Common myeloid progenitor, CD34-positive (primary cell): ENCODE results near the gene INTS13.
"Not testable (repeated sequence)": the region's sequence is repeated elsewhere in the genome, so short reads cannot be mapped to it uniquely, and the experiment has no call there.

Source experiments
- CTCF ChIA-PET: fragments of 350-600 bp; sonication (Branson Sonifier 250); formaldehyde crosslinking; loops from one replicate; lab custom pipeline; 2021; ENCODE audit warnings: antibody characterized with exemption; lab: Charles Lee
- POLR2A ChIA-PET: fragments of 350-600 bp; sonication (Branson Sonifier 250); formaldehyde crosslinking; loops from one replicate; lab custom pipeline; 2021; ENCODE audit warnings: antibody characterized with exemption; lab: Charles Lee
- DNase-seq, 3 donors: peaks; one replicate each; pipeline versions ENCODE4 v3.0.0 to v3.0.0-alpha.2; 2013
- H3K27ac ChIP-seq, 2 experiments: 1 replicate in 1 of 2; 2 replicates in 1 of 2; pipeline ENCODE4 v1.7.0; 2013; ENCODE audit warnings: inconsistent platforms in 2 of 2, low read length in 2 of 2, mild to moderate bottlenecking in 2 of 2, low read depth in 1 of 2, moderate library complexity in 1 of 2; ENCODE audit not compliant: severe bottlenecking in 2 of 2, insufficient read depth in 1 of 2, poor library complexity in 1 of 2
- H3K27me3 ChIP-seq, 5 experiments: replicated peaks in 2 of 5; 1 replicate in 3 of 5; 2 replicates in 2 of 5; pipeline versions ENCODE4 v1.6.1 to v1.7.0; 2013; ENCODE audit warnings: low read length in 4 of 5, mild to moderate bottlenecking in 2 of 5, moderate library complexity in 2 of 5, inconsistent platforms in 1 of 5; ENCODE audit not compliant: insufficient read depth in 5 of 5, control insufficient read depth in 4 of 5
- H3K36me3 ChIP-seq, 4 experiments: 1 replicate in 2 of 4; 2 replicates in 2 of 4; pipeline versions ENCODE4 v1.6.1 to v1.7.0; 2013; ENCODE audit warnings: low read length in 3 of 4, control low read depth in 1 of 4, mild to moderate bottlenecking in 1 of 4; ENCODE audit not compliant: control insufficient read depth in 4 of 4, insufficient read depth in 4 of 4
- H3K4me1 ChIP-seq, 4 experiments: 1 replicate in 3 of 4; 2 replicates in 1 of 4; pipeline versions ENCODE4 v1.6.1 to v1.7.1; 2013; ENCODE audit warnings: low read length in 3 of 4, mild to moderate bottlenecking in 3 of 4, control low read depth in 1 of 4, inconsistent platforms in 1 of 4, moderate library complexity in 1 of 4; ENCODE audit not compliant: control insufficient read depth in 4 of 4, insufficient read depth in 4 of 4; ENCODE audit errors: control extremely low read depth in 1 of 4
- H3K4me3 ChIP-seq, 7 experiments: 1 replicate in 4 of 7; 2 replicates in 3 of 7; pipeline versions ENCODE4 v1.5.1 to v1.7.0; 2013; ENCODE audit warnings: mild to moderate bottlenecking in 7 of 7, low read length in 6 of 7, moderate library complexity in 6 of 7, inconsistent platforms in 2 of 7, low read depth in 2 of 7, control low read depth in 1 of 7; ENCODE audit not compliant: insufficient read depth in 4 of 7, control insufficient read depth in 1 of 7; ENCODE audit errors: extremely low read depth in 1 of 7
- H3K9me3 ChIP-seq, 5 experiments: 1 replicate in 4 of 5; 2 replicates in 1 of 5; pipeline versions ENCODE4 v1.6.1 to v1.7.1; 2013; ENCODE audit warnings: low read length in 4 of 5, mild to moderate bottlenecking in 2 of 5, inconsistent platforms in 1 of 5, low read depth in 1 of 5, moderate library complexity in 1 of 5; ENCODE audit not compliant: control insufficient read depth in 4 of 5, insufficient read depth in 2 of 5; ENCODE audit errors: control extremely low read depth in 1 of 5
- WGBS: methylation state at CpG from one replicate; pipeline ENCODE4 v1.1.5; 2013; ENCODE audit not compliant: insufficient coverage; 5-methylcytosine and 5-hydroxymethylcytosine counted together

Gene INTS13

DNA sequence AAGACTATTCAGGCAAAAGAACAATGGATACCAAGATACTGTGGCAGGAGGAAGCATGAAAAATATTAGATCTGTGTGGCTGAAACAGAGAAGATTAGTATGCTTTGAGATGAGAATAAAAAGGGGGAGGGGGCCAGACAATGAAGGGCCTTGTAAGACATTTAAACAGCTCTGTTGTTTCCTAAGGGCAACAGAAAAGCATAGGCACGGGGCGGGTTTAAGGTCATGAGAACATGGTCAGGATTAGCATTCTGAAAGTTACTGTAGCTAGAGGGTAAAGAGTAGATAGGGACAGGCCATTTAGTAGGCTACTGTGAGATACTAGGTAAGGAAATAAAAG, 18.6 kb downstream of the INTS13 start:
- no peaks in the 10 kb centered on the region for H3K27me3 ChIP-seq
- CTCF ChIA-PET, result interaction anchor here (0.6 to 1.8 kb wide), 5 partner anchors 14 to 265 kb away, joined by 3 to 4 read pairs (median 3); no protein-coding TSS in a partner anchor
- H3K4me3 ChIP-seq, result no peak overlapping the region
- POLR2A ChIA-PET, result no interaction called here
- no peak overlapping the region for H3K27ac ChIP-seq
- H3K36me3 ChIP-seq, result peaks cover 15 to 66% (median 30%) of the 10 kb centered on the region in 4 experiments
- H3K4me1 ChIP-seq, result no peaks in the 10 kb centered on the region
- H3K9me3 ChIP-seq, result no peaks in the 10 kb centered on the region
- DNase-seq, result no peak
- WGBS, result 100% methylated on average over 2 of the region's 2 CpGs

DNA sequence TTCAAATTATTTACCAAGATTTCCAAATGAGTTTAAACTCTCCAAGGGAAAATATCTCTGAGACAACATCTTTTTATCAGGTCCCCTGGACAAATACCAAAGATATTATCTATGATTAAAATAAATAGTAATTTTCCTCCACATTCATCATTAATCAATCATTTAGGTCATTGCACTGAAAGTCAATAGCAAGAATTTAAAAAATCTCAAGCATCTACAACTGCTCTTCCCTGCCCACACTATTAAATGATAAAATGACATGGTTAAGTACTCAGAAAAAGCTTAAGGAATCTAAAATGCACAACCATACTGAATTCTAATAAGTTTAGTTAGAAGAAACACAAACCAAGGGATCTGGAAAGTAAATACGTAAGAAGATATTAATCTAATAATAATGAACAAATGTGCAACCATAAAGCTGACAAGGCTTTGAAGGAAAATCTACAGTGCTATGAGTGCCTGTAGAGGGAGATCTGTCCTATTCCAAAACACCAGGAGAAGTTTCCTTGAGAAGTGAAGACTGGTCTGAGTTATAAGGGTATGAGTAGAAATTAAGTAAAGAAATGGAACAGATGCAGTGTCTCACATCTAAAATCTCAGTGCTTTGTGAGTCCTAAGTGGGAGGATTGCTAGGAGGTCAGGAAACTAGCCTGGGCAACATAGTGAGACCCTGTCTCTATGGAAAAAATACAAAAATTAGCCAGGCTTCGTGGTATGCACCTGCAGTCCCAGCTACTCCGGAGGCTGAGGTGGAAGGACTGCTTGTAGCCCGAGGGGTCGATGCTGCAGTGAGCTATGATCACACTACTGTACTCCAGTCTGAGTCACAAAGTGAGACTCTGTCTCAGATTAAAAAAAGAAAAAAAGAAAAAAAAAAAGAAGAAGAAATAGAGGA, 19.2 kb downstream of the INTS13 start:
- H3K36me3 ChIP-seq, result peaks cover 15 to 66% (median 29%) of the 10 kb centered on the region in 4 experiments
- POLR2A ChIA-PET, result no interaction called here
- 85% methylated on average over 3 of the region's 5 CpGs for WGBS
- H3K27me3 ChIP-seq, result no peaks in the 10 kb centered on the region
- DNase-seq, result no peak
- H3K27ac ChIP-seq, result no peak overlapping the region
- H3K9me3 ChIP-seq, result no peaks in the 10 kb centered on the region
- H3K4me1 ChIP-seq, result peaks cover 0 to 1% (median 0%) of the 10 kb centered on the region in 4 experiments
- CTCF ChIA-PET, result interaction anchor here (0.6 to 1.8 kb wide), 8 partner anchors 9 to 264 kb away, joined by 3 to 4 read pairs (median 3); no protein-coding TSS in a partner anchor
- H3K4me3 ChIP-seq, result no peak overlapping the region

DNA sequence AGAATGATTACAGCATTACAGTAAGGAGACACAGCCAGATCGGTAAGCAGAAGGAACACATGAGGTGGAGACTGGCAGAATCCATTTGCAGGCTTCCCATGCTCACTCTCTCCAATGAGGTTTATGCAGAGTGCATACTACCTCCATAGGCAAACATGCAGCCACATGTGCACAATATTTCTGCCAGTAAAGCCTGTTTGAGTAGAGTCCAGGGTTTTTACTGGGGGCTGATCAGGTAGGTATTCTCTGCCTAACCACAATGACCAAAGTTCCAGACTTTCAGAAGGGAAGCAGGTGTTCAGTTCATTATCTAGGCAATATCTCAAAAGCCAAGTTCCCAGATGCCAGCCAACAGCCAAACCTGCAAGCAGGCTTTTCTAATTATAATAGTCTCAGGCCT, 31.1 kb downstream of the INTS13 start:
- DNase-seq, result peak; percentile 43 to 93 (median 88)
- Histone ChIP-seq H3K4me1 (peaks cover 9 to 24% (median 14%) of the 10 kb centered on the region in 4 experiments), H3K27ac (peak overlapping the region; percentile 35 to 69), H3K4me3 (peak overlapping the region in 3 of 7 experiments; percentile 2 to 13 (median 12)), H3K27me3 (no peaks in the 10 kb centered on the region), H3K9me3 (no peaks in the 10 kb centered on the region), H3K36me3 (peaks cover 3 to 42% (median 32%) of the 10 kb centered on the region in 4 experiments)
- ChIA-PET POLR2A (no interaction called here), CTCF (no interaction called here)
- no CpG with 5 or more reads among the region's 1 CpG for WGBS

DNA sequence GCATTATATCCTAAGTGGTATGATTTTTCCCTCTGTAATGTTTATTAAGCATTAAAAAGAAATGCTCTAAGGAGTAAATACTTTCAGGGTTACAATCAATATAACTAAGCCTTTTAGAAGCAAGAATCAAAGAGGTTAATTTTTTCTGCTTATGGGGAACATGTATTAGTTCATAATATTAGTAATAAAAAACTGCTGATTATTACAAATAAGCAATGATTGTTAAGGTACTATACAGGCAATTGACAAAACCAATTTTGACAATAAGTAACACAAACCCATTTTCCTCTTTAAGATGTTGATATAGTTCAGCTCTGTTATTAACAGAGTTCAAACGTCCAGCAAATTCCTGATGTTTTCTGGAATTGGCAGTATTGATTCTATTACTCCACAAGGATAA, 31.8 kb downstream of the INTS13 start:
- H3K4me1 ChIP-seq, result peaks cover 9 to 24% (median 14%) of the 10 kb centered on the region in 4 experiments
- POLR2A ChIA-PET, result no interaction called here
- CTCF ChIA-PET, result no interaction called here
- H3K27ac ChIP-seq, result peak overlapping the region; percentile 14 to 35
- DNase-seq, result no peak
- H3K9me3 ChIP-seq, result no peaks in the 10 kb centered on the region
- H3K27me3 ChIP-seq, result no peaks in the 10 kb centered on the region
- no peak overlapping the region for H3K4me3 ChIP-seq
- WGBS, result no CpG with 5 or more reads among the region's 1 CpG
- H3K36me3 ChIP-seq, result peaks cover 2 to 38% (median 30%) of the 10 kb centered on the region in 4 experiments

DNA sequence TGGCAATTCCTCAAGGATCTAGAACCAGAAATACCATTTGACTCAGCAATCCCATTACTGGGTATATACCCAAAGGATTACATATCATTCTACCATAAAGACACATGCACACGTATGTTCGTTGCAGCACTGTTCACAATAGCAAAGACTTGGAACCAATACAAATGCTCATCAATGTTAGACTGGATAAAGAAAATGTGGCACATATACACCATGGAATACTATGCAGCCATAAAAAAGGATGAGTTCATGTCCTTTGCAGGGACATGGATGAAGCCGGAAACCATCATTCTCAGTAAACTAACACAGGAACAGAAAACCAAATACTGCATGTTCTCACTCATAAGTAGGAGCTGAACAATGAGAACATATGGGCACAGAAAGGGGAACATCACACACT, 34.4 kb downstream of the INTS13 start:
- not testable (repeated sequence) for H3K27me3 ChIP-seq, DNase-seq, H3K27ac ChIP-seq, H3K4me3 ChIP-seq, H3K9me3 ChIP-seq
- WGBS, result no CpG with 5 or more reads among the region's 3 CpGs
- POLR2A ChIA-PET, result interaction anchor here (0.7 kb wide), 1 partner anchor 106 kb away, joined by 3 read pairs; no protein-coding TSS in a partner anchor
- Histone ChIP-seq H3K36me3 (peaks cover 4 to 43% (median 22%) of the 10 kb centered on the region in 4 experiments), H3K4me1 (peaks cover 9 to 24% (median 14%) of the 10 kb centered on the region in 4 experiments)
- CTCF ChIA-PET, result interaction anchor here (1.0 to 1.2 kb wide), 3 partner anchors 17 to 32 kb away, joined by 3 read pairs; no protein-coding TSS in a partner anchor

DNA sequence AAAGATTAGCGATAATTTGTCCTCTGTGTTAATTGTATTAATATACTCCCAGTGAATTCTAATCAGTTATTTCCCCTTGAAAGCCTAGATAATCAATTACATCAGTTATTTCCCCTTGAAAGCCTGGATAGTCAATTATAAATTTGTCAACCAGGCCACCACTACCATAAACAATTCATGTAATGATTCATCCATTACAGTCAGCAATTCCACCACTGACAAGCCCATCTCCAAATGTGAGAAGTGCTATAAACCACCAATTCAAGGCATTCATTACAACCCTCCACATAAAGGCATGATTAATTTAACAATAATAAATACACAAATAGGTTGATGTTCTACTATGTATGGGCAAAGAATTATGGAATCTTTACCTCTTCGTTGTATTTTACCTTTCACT, 40.9 kb downstream of the INTS13 start:
- WGBS, result no CpG with 5 or more reads among the region's 2 CpGs
- peaks cover 0 to 6% (median 2%) of the 10 kb centered on the region in 5 experiments for H3K9me3 ChIP-seq
- DNase-seq, result no peak
- CTCF ChIA-PET, result interaction anchor here (1.0 to 3.5 kb wide), 6 partner anchors 11 to 118 kb away, joined by 3 to 18 read pairs (median 4); partner anchors contain the start of gene ITPR2
- no peak overlapping the region for H3K4me3 ChIP-seq
- POLR2A ChIA-PET, result no interaction called here
- H3K4me1 ChIP-seq, result no peaks in the 10 kb centered on the region
- no peak overlapping the region for H3K27ac ChIP-seq
- no peaks in the 10 kb centered on the region for H3K27me3 ChIP-seq
- peaks cover 3 to 26% (median 15%) of the 10 kb centered on the region in 4 experiments for H3K36me3 ChIP-seq

DNA sequence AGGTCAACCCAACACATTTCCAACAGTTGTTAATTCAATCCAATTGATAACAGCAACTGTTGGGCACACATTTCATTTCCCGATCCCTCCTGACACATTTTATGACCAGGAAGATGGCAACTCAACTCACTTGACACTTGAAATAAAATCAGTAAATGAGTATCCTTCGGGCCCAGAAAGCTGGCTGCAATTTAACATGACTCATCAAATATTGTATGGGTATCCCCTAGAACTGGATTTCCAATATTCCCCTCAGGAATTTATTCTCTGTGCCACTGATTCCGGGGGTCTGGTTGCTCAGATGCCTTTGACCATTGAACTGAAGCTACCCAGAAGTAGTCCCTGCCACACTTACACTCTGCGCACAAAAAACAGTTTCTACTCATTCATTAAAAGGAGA, 42.1 kb downstream of the INTS13 start:
- H3K27ac ChIP-seq, result no peak overlapping the region
- no peak for DNase-seq
- peaks cover 3 to 22% (median 14%) of the 10 kb centered on the region in 4 experiments for H3K36me3 ChIP-seq
- 100% methylated on average over 3 of the region's 4 CpGs for WGBS
- H3K9me3 ChIP-seq, result peaks cover 0 to 6% (median 2%) of the 10 kb centered on the region in 5 experiments
- ChIA-PET CTCF (interaction anchor here (1.3 to 3.5 kb wide), 2 partner anchors 10 to 24 kb away, joined by 3 to 18 read pairs; no protein-coding TSS in a partner anchor), POLR2A (no interaction called here)
- no peaks in the 10 kb centered on the region for H3K4me1 ChIP-seq
- no peaks in the 10 kb centered on the region for H3K27me3 ChIP-seq
- H3K4me3 ChIP-seq, result no peak overlapping the region
